ENCODE data around the gene CD200R1.

Gene CD200R1

GRCh38 chr3:112884678-112885290 lies 90.1 kb downstream of the CD200R1 start:
- no peak for DNase-seq

GRCh38 chr3:112881891-112882290 lies 93.0 kb downstream of the CD200R1 start:
- no peak for DNase-seq

GRCh38 chr3:112875561-112875960 lies 99.3 kb downstream of the CD200R1 start:
- peak; percentile 17 to 59 (median 53) for DNase-seq

GRCh38 chr3:112874725-112875124 lies 100.2 kb downstream of the CD200R1 start:
- DNase-seq, result peak in 1 of 3 donors; percentile 19

GRCh38 chr3:112873632-112874031 lies 101.3 kb downstream of the CD200R1 start:
- DNase-seq, result peak; percentile 37 to 81 (median 76)

GRCh38 chr3:112871735-112872134 lies 103.2 kb downstream of the CD200R1 start:
- DNase-seq, result peak in 1 of 3 donors; percentile 8

Data from suppressor macrophage treated with lipopolysaccharide for 1 hour (primary cell).